ENCODE measurements around the gene SLC39A11.
A peak's percentile ranks its signal among the peaks of the same experiment; 100 is the strongest.
"Not testable (repeated sequence)": the region's sequence is repeated elsewhere in the genome, so short reads cannot be mapped to it uniquely, and the experiment has no call there.

The SLC39A11 gene

GRCh38 chr17:73107191-73107590, 14.7 kb upstream of the SLC39A11 start:
- DNase-seq (ENCODE audit: low spot score): no peak

GRCh38 chr17:73105431-73105830, 12.9 kb upstream of the SLC39A11 start:
- DNase-seq (ENCODE audit: low spot score): no peak

GRCh38 chr17:73104450-73104849, 12.0 kb upstream of the SLC39A11 start:
- DNase-seq (ENCODE audit: low spot score): no peak

GRCh38 chr17:73103641-73104335, 11.3 kb upstream of the SLC39A11 start:
- no peak for DNase-seq (ENCODE audit: low spot score)

GRCh38 chr17:73101031-73101430, 8.5 kb upstream of the SLC39A11 start:
- no peak for DNase-seq (ENCODE audit: low spot score)

- no peak for DNase-seq (ENCODE audit: low spot score)
Observed at GRCh38 chr17:73100363-73100762, 7.9 kb upstream of the SLC39A11 start.

GRCh38 chr17:73099511-73099910, 7.0 kb upstream of the SLC39A11 start:
- DNase-seq (ENCODE audit: low spot score): no peak

- no peak for DNase-seq (ENCODE audit: low spot score)
Observed at GRCh38 chr17:73098919-73099318, 6.4 kb upstream of the SLC39A11 start.

GRCh38 chr17:73097973-73098765, 5.7 kb upstream of the SLC39A11 start:
- DNase-seq (ENCODE audit: low spot score): not testable (repeated sequence)

- no peak for DNase-seq (ENCODE audit: low spot score)
Observed at GRCh38 chr17:73096866-73097265, 4.4 kb upstream of the SLC39A11 start.

GRCh38 chr17:73096211-73096610, 3.7 kb upstream of the SLC39A11 start:
- DNase-seq (ENCODE audit: low spot score): no peak

- no peak for DNase-seq (ENCODE audit: low spot score)
Observed at GRCh38 chr17:73093286-73093685, 798 bp upstream of the SLC39A11 start.

GRCh38 chr17:73091770-73092522, 542 bp downstream of the SLC39A11 start:
- peak; percentile 55 for DNase-seq (ENCODE audit: low spot score)

GRCh38 chr17:73091410-73091769, 1.1 kb downstream of the SLC39A11 start:
- DNase-seq (ENCODE audit: low spot score): no peak

- no peak for DNase-seq (ENCODE audit: low spot score)
Observed at GRCh38 chr17:73090396-73091202, 1.9 kb downstream of the SLC39A11 start.

GRCh38 chr17:73089322-73090317, 2.9 kb downstream of the SLC39A11 start:
- no peak for DNase-seq (ENCODE audit: low spot score)

GRCh38 chr17:73088561-73088960, 3.9 kb downstream of the SLC39A11 start:
- DNase-seq (ENCODE audit: low spot score): no peak

GRCh38 chr17:73083432-73083831, 9.1 kb downstream of the SLC39A11 start:
- no peak for DNase-seq (ENCODE audit: low spot score)

GRCh38 chr17:73074566-73074965, 17.9 kb downstream of the SLC39A11 start:
- no peak for DNase-seq (ENCODE audit: low spot score)

GRCh38 chr17:73072219-73072962, 20.1 kb downstream of the SLC39A11 start:
- no peak for DNase-seq (ENCODE audit: low spot score)
